ENCODE results near the gene PPP1R16B.

GRCh38 chr20:38889792-38890496, 84.4 kb downstream of the PPP1R16B start:
- no peak for TF ChIP-seq POLR2AphosphoS5 (IDR thresholded peaks at IDR 0.05; ENCODE audit: borderline replicate concordance, low read depth, low read length)
- no peak for TF ChIP-seq EZH2 (IDR thresholded peaks at IDR 0.05)
- TF ChIP-seq FOXP2 (optimal IDR thresholded peaks at IDR 0.05; ENCODE audit: control extremely low read depth, extremely low read length, insufficient read depth) = no peak

All from SK-N-MC (cell line).